Gastroesophageal sphincter (tissue), 3 donors: ENCODE results near the gene TYRO3.

Source experiments
- CTCF ChIP-seq, 4 experiments: fragments of 200-600 bp in 2 of 4; fragments of 450-650 bp in 2 of 4; sonication (generic) in 1 of 4; IDR thresholded peaks; one replicate each; pipeline ENCODE4 v1.5.1; 2017 to 2019; ENCODE audit warnings: antibody characterized with exemption in 4 of 4, mild to moderate bottlenecking in 2 of 4, moderate library complexity in 2 of 4
- EP300 ChIP-seq: sonication (generic); formaldehyde crosslinking; IDR thresholded peaks from one replicate; pipeline ENCODE4 v1.6.1; 2017; ENCODE audit warnings: antibody characterized with exemption, mild to moderate bottlenecking

DNA sequence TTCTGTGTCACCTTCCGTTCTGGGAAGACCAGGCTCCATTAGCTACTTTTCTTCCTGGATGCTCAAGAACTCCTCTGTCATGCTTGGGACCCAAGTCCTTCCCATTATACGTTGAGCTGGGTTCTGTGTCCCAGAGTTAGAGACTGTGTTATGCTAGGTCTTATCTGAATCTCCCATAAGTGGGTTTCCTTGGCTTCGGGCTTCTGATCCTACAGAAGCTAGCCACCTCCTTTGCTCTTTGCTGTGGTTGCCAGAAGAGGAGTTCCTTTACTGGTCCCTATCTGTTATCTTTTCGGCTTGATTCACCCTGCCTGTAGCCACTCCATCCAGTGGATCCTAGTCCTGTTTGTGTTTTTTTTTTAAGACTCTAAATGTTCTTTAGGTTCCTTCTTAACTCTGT lies 38.0 kb downstream of the TYRO3 start:
- TF ChIP-seq CTCF (IDR thresholded peaks at IDR 0.05) (no peak), EP300 (no peak)
